DMS114 treated with DMSO at 0.1 percent for 48 hours (cell line): Measurements from ENCODE around the gene NCEH1.
"Not testable (repeated sequence)": the region's sequence is repeated elsewhere in the genome, so short reads cannot be mapped to it uniquely, and the experiment has no call there.

Source experiments
- DNase-seq: peaks from one replicate; lab custom pipeline; 2025; ENCODE audit not compliant: unreplicated experiment; lab: John Stamatoyannopoulos, UW

NCEH1 gene, protein sequence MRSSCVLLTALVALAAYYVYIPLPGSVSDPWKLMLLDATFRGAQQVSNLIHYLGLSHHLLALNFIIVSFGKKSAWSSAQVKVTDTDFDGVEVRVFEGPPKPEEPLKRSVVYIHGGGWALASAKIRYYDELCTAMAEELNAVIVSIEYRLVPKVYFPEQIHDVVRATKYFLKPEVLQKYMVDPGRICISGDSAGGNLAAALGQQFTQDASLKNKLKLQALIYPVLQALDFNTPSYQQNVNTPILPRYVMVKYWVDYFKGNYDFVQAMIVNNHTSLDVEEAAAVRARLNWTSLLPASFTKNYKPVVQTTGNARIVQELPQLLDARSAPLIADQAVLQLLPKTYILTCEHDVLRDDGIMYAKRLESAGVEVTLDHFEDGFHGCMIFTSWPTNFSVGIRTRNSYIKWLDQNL

DNA sequence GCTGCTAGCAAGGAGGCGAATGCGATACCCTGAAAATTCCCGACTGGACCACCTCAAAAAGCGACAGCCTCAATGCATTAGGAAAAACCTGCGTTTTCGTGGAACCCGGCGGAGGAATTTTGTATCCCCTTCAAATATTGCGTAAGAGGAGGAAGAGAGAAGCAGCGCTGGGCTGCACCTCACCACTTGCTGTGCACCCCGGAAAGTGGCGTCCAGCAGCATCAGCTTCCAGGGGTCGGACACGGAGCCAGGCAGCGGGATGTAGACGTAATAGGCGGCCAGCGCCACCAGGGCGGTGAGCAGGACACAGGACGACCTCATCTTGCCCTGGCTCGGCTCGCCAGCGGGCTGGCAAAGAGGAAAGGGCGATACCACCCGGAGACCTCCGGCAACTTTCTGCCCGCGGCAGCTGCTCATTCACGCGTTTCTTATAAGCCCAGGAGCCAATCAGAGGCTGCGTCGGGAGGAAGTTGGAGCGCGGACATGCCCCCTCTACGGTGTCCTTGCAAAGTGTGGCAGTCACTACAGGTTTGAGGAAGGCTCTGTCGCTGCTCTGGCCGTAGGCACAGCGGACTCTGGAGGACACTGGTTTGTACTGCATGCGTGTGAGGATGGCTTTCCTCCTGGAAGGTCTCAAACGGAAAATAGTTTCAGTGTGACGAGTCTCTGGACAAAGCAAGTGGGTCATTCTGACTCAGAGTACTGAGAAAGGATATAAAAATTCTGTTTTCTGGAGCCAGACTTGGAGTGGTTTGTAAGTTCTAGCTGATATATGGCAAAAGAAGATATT is at the start of gene NCEH1:
Gene NCEH1, minus strand, starts transcription at position 404 of the 790 bp plus-strand sequence. Its CDS starts 83 bp downstream, at position 321.
- DNase-seq = peak; percentile 88

DNA sequence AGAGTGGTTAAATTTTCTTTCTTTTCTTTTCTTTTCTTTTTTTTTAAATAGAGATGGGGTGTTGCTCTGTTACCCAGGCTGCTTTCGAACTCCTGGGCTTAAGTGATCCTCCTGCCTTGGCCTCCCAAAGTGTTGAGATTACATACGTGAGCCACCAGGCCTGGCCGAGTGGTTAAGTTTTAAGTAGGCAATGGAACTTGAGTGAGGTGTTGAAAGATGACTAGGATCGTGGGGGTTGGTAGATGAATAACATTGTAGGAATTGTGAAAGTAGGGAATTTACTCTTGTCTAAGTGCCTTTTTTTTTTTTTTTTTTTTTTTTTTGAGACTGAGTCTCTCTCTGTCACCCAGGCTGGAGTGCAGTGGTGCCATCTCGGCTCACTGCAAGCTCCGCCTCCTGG is 49.5 kb upstream of the NCEH1 start:
- not testable (repeated sequence) for DNase-seq

DNA sequence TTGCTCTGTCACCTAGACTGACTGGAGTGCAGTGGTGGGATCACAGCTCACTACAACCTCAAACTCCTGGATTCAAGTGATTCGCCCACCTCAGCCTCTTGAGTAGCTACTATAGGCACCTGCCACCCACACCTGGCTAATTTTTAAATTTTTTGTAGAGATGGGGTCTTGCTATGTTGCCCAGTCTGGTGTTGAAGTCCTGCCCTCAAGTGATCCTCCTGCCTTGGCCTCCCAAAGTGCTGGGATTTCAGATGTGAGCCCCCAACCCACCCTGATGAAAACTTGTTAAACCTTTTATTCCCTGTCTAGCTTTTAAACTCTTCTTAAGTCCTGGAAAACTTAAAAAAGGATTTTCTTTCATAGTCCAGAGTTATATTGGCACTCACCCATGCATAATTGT is 42.3 kb upstream of the NCEH1 start:
- DNase-seq = no peak

DNA sequence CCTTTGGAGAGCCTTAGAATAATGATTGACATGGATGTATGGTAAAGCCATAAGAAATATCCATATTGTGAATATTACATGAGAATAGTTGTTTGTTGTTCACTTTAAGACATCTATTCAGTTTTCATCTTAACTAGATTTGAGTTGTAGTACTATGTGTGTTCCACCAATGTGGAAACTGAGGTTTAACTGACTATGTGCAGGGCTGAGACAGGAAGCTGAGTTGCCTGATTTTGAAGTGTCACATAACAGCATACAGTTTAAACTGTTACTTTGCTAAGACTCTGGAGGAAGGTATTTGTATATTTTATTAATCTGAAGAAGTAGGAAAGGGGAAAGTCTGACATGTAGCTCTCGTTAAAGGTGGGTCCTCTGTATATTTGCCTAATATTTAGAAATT is 41.8 kb upstream of the NCEH1 start:
- no peak for DNase-seq

DNA sequence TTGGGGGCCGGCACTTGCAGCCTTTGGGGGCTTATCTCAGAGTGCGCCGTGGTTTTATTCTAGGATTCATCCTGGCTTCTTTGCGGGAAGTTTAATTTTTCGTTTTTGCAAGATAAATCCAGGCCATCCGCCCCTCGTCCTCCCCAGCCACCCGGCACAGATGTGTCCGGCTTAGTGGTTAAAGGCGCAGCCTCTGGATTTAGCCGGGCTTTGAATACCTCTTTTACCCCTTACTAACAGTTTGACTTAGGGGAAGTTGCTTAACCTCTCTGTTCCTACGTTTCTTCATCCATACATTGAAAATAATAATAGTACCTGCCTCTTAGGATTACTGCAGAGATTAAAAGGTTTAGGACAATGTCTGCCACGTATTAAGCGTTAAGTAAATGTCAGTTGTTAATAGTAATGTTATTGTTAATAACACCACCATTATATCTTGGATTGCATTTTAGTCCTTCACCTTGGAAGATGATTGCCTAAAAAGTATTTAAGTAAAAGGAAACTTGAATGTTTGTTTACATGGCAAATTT is 40.4 kb upstream of the NCEH1 start:
- no peak for DNase-seq

DNA sequence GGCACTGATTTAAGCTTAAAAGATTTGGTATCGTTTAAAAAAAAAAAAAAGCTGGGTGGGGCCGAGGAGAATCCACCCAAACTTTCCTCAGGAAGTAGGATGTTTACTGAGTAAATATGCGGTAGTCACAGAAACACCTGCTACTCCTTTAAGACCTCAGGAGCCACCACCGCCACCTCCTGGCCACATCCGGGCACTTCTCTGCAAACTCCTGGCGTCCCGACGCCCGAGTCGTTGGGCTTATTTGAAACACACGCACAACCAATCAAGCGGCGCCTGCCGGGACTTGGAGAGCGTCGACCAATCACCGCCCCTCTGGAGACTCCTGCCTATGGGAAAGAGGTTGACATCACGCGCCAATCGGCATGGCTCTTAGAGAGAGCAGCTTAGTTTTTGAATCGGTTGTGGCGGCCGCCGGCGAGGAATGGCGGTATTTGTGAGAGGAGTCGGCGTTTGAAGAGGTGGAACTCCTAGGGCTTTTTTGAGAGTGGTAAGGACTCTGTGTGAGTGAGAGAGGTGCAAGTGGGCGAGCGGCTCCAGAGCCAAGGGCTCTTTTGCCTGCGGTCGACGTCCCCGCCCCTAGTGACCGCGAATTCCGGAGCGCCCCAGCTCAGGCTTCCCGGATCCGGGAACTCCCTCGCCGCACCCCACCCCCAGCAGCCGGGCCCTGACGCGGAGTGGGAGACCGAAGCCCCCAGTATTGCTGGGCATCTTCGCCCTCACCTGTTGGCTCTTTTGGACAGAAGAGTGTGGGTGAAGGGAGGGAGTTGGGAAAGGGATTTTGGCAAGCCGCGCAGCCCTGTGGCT is 39.7 kb upstream of the NCEH1 start, which contains the start of gene ECT2:
Gene ECT2, plus strand, starts transcription at position 359 of the 807 bp plus-strand sequence. CDS start 3,805 bp downstream, outside the sequence.
- peak; percentile 98 for DNase-seq

DNA sequence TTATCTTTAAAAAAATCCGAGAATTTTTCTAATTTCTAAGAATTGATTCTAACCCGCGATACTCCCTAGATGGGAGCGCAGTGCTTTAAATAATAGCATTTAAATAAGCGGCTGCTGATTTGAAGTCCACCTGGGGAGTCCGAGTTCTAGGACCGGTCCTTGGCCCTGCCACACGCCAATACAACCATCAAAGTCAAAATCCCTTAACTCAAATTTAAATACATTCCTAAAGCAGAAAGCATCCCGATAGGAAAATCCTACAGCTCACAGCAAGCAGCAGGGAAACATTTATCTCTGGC is 39.2 kb upstream of the NCEH1 start:
- no peak for DNase-seq

DNA sequence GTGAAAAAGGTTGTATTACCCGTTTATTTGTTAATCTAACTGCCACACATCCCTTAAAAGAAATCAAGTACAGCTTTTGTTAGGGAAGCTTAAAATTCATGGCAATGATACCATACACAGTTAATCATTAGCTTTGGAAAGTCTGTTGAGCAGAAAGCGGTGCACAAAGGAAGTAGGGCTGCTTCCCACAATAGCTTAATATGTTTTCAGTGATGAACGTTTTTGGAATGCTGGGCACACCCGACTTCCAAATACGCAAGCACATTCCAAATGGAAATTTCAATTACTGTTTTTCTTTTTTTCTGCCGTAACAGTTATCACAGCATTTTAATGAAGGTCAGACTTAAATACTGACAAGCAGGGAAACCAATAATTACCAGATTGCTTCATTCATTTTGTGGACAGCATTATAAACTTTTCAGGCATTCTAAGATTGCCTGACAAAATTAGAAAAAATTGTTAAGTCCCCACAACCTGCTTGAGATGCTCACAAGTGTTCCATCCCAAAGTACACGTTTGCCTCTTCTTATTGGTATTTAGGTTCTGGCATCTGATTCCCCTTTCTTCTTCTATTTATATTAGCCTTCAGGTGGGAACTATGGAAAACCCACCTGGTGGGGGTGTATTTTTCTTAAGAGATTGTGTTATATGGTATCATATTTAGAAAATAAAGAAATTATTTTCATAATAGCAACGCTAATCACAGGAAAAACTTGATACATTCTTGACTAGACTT is 38.5 kb upstream of the NCEH1 start:
- DNase-seq = no peak

DNA sequence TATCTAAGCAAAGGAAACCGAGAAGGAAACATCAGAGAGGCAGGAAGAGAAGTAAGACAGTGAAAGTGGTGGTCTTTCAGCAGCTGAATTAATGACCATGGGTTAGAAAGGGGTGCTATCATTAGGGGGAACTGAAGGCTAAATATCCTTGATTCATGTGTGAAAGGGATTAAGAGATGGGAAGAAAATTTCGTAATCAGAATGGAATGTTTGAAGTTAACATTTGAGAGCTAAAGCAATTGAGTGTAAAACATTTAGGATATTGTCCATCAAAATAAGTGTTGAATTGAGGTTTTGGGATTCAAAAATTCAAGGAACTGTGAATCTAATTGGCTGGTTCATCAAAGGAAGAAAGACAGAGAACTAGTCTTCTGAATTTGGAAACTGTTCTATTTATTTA is 35.6 kb upstream of the NCEH1 start:
- no peak for DNase-seq

DNA sequence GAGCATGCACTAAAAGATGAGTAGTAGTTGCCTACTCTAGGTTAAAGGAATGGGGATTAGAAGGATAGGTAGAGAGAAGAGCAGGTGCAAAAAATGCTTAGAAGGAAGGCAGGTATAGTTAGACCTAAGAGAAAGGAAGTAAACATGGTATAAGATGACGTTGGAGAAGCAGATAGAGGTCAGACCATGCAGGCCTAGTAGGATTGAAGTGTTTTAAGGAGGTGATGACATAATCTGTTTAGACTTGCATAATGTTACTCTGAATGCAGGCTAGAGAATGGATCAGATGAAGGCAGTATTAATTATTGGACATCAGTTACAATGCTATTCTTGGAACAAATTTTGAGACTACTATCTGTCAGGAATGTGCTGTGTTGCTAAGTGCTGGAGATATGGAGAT is 28.6 kb upstream of the NCEH1 start:
- no peak for DNase-seq

DNA sequence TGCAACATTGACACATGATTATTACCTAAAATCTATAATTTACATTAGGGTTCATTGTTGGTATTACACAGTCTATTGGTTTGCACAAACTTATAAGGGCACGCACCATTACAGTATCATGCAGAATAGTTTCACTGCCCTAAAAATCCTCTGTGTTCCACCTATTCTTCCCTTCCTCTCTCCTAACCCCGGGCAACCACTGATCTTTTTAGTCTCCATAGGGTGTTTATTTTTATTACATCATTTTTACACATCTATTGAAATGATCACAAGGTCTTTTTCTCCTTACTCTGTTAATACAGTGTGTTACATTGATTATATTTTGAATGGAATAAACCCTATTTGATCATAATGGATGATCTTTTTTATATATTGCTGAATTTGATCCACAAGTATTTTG is 24.1 kb upstream of the NCEH1 start:
- DNase-seq = no peak

DNA sequence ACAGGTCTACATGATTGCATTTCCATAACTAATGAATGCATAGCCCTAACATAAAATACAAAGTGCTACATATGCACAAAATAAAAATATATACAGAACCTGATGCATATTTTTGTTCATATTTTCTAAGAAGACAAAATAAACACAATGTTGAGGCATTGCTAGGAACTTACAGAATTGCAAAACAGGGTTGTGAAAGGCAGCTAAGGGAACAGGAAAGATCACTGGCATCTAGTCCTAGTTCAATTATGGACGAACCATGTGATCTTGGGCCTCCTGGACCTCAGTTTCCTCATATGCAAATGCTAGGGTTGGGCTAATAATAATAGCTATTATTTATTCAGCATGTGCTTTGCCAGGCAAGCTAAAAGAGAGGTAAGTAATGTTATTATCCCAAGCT is 15.5 kb upstream of the NCEH1 start:
- DNase-seq = no peak

DNA sequence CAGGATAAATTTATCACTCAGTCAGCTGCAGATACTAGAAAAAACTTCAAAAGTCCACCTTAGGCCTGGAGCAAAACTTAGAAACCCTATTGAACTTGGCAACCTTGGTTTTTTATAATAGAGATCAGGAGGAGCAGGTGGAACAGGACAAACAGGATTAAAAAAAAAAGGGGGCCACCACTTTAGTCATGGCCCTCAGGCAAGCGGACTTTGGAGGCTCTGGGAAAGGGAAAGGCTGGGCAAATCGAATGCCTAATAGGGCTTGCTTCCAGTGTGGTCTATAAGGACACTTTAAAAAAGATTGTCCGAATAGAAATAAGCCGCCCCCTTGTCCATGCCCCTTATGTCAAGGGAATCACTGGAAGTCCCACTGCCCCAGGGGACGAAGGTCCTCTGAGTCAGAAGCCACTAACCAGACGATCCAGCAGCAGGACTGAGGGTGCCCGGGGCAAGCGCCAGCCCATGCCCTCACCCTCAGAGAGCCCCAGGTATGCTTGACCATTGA is 11.7 kb upstream of the NCEH1 start:
- not testable (repeated sequence) for DNase-seq

DNA sequence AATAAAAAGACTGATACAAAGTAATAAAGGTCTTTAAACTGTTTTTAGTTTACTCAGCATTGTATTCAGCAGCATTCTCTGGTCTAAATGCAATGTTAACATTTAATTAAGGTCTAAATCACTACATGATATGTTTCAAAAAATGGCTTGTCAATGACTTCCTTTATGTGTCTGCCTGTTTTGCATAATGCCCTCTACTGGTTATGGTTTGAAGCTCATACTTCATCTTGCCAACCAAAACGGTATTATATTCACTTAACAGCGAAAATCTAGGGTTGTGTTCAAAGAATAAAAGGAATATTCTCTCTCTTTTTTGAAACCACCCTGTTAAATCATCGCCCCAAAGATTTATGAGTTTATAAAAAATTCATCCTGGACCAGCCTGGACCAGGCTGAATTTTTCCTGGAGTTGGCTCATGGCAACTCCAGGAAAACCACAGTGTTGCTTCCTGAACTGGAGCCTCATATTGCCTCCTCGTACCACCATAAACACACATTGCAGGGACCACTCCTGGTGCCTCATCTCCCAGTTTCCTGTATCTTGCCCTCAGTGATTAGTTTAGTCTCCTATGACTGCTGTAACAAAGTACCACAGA is 6.7 kb upstream of the NCEH1 start:
- DNase-seq = peak; percentile 9

DNA sequence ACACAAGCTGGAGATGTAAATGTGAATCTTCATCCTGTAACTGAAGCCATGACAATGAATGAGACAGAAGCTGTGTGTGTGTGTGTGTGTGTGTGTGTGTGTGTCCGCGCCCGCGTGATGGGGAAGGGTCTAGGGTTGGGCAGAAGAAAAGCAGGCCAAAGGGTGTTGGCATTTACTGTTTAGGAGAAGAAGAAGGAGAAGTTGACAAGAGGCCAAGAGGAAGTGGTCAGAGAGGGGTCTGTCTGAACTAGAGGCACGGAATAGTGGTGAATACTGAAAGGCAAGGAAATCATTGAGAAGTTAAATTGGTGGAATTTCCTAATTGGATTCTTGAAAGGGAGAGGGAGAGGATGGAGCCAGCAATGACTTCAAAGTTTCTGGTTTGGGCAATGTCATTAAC is 5.6 kb upstream of the NCEH1 start:
- DNase-seq = no peak

DNA sequence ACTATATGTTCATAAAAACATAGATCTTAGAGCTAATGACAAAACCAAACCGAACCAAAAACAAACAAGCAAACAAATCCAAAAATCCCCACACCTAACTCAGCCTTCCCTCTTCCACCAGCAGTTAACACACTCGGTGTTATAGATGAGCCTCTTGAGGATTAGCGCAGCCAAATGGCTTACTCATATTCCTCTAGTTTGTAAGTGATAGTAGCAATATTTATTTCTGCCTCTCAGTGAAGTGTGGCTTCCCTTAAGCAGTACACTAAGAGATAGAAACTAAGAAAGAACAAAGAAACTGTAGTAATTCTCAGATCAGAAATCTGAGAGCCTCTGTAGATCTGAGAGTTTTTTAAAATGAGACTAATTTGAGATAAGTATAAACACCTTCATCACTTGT is 2.4 kb upstream of the NCEH1 start:
- no peak for DNase-seq

DNA sequence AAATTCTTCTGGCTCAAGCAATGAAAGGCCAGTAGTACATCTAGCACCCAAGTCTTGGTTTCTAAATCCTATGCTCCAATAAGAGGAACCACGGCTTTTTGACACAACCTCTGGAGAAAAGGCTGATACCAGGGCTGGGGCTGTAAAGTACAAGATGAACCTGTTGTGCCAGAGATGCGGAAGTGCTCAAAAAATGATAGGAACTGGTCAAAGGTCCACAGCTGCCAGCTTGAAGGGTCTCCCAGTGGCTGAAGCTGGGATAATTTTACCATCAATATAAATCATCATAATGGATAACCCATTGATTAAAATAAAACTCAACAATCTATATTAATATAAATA is 558 bp upstream of the NCEH1 start:
- no peak for DNase-seq

DNA sequence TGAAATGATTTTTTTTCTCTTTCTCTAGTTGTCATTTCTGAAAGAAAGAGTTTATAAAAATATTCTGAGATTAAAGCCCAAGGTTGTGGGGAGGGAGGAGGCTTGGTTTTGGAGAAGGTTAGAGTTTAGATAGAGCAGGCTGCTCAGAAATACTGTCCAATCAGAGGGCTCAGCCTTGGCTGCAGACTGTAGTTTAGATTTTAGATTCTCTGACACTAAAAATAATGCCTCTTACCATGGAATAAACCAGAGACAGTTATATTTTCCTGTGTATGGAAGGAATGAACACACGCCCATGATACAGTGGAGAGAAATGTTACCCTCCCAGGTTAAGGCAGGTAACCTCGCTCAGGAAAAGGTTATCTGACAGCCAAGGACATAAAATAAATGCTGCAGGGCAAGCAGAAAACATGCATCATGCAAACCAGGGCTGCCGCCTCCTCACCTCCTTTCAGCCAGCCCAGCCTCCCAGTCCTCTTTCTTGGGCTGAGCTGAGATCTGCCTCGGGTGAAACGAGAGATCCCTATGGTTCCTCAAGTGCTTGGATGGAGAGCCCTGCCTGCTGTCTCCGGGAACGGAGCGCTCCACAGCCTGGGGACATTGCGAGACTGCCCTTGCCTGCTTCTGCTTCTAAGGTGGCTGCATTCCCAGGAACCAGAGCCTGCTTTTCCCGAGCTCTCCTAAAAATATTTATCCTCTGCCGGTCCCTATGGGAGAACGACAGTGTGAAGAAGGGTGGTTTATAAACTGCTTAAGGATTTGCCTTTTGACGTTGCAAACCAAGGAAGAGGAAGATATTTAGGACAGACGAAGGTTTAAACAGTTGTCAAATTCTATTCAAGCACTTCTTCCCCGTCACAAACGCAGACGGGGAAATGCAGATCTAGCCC is 848 bp downstream of the NCEH1 start:
- DNase-seq = no peak
